ENCODE measurements around the gene SIPA1L3. TPM values are rescaled to one million over a fixed set of nuclear protein-coding genes. Genes with fewer than 3 reads are reported as not detected.

Gene SIPA1L3
- total RNA-seq, 2 experiments from 2014 or later: 8.9 to 9.8 TPM

DNA sequence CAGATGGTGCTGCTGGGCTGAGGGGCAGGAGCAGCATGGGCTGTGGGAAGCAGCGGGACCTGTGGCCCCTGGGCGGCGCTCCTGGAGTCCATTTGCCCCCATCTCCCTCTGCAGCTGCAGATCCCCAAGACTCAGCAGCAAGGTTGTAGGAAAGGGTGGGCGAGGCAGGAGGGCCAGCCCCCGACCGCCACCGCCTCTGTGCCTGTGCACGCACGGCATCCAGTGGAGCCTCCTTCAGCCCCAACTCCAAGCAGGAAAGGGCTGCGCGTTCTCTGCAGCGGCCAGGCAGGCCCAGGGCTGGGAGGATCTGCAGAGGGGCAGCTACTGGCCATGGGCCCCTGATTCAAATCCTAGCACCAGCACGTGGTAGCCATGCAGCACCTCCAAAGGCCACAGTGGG, 296.2 kb downstream of the SIPA1L3 start:
- Mint-ChIP-seq H3K27ac (no peak overlapping the region), H3K4me3 (no peak overlapping the region), H3K4me1 (ENCODE audit: low read depth) (no peaks in the 10 kb centered on the region), H3K36me3 (ENCODE audit: low read depth) (peaks cover 2% of the 10 kb centered on the region), H3K27me3 (peaks cover under 1% of the 10 kb centered on the region), H3K9me3 (no peaks in the 10 kb centered on the region)
- ATAC-seq (no peak), DNase-seq (no peak)
- ChIA-PET CTCF (no interaction called here), POLR2A (no interaction called here)
- TF ChIP-seq, protein P1, sequence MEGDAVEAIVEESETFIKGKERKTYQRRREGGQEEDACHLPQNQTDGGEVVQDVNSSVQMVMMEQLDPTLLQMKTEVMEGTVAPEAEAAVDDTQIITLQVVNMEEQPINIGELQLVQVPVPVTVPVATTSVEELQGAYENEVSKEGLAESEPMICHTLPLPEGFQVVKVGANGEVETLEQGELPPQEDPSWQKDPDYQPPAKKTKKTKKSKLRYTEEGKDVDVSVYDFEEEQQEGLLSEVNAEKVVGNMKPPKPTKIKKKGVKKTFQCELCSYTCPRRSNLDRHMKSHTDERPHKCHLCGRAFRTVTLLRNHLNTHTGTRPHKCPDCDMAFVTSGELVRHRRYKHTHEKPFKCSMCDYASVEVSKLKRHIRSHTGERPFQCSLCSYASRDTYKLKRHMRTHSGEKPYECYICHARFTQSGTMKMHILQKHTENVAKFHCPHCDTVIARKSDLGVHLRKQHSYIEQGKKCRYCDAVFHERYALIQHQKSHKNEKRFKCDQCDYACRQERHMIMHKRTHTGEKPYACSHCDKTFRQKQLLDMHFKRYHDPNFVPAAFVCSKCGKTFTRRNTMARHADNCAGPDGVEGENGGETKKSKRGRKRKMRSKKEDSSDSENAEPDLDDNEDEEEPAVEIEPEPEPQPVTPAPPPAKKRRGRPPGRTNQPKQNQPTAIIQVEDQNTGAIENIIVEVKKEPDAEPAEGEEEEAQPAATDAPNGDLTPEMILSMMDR (IDR thresholded peaks at IDR 0.05): no peak
- intact Hi-C loops (cut with micrococcal nuclease): no loop called here

- H3K27me3 Mint-ChIP-seq: peaks cover 6% of the 10 kb centered on the region
- no peak overlapping the region for H3K27ac Mint-ChIP-seq
- H3K9me3 Mint-ChIP-seq: no peaks in the 10 kb centered on the region
- no peak overlapping the region for H3K4me3 Mint-ChIP-seq
- H3K4me1 Mint-ChIP-seq (ENCODE audit: low read depth): no peaks in the 10 kb centered on the region
- DNase-seq (no peak), ATAC-seq (no peak)
- ChIA-PET POLR2A (no interaction called here), CTCF (no interaction called here)
- peaks cover 2% of the 10 kb centered on the region for H3K36me3 Mint-ChIP-seq (ENCODE audit: low read depth)
- TF ChIP-seq, protein P1 (IDR thresholded peaks at IDR 0.05): no peak
- intact Hi-C loops (cut with micrococcal nuclease): no loop called here
Measured at GRCh38 chr19:38204096-38204495, 297.1 kb downstream of the SIPA1L3 start.

DNA sequence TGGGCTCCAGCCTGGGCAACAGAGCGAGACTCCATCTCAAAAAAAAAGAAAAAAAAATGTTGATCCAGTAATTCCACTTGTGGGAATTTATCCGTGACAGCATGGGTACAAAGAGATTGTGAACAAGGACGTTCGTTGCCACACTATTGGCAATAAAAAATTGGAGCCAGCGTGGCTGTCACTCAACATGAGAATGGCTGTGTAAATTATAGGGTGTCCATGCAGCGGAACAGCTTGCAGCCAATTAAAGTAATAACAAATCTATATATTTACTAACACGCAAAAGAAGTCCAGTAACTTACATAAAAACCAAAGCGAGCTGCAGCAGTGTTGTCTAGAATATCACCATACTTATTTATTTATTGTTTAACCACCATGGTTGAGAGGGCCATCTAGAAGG, 297.7 kb downstream of the SIPA1L3 start:
- CTCF ChIA-PET: no interaction called here
- intact Hi-C loops (cut with micrococcal nuclease): no loop called here

GRCh38 chr19:38206006-38206745, 299.2 kb downstream of the SIPA1L3 start:
- TF ChIP-seq, protein P1 (IDR thresholded peaks at IDR 0.05): no peak
- DNase-seq (no peak), ATAC-seq (no peak)
- Mint-ChIP-seq H3K36me3 (ENCODE audit: low read depth) (peaks cover 4% of the 10 kb centered on the region), H3K4me1 (ENCODE audit: low read depth) (peaks cover 10% of the 10 kb centered on the region), H3K27ac (no peak overlapping the region), H3K4me3 (no peak overlapping the region), H3K27me3 (peaks cover 24% of the 10 kb centered on the region), H3K9me3 (no peaks in the 10 kb centered on the region)
- intact Hi-C loops (cut with micrococcal nuclease): no loop called here
- CTCF ChIA-PET: no interaction called here
- POLR2A ChIA-PET: no interaction called here

More for the DNA sequence above, 297.7 kb downstream of the SIPA1L3 start:
- TF ChIP-seq, protein P1 (IDR thresholded peaks at IDR 0.05): no peak
- Mint-ChIP-seq H3K4me3 (no peak overlapping the region), H3K27ac (no peak overlapping the region), H3K9me3 (no peaks in the 10 kb centered on the region), H3K4me1 (ENCODE audit: low read depth) (peaks cover under 1% of the 10 kb centered on the region), H3K36me3 (ENCODE audit: low read depth) (peaks cover 3% of the 10 kb centered on the region), H3K27me3 (peaks cover 11% of the 10 kb centered on the region)
- no peak for ATAC-seq
- POLR2A ChIA-PET: no interaction called here
- no peak for DNase-seq

DNA sequence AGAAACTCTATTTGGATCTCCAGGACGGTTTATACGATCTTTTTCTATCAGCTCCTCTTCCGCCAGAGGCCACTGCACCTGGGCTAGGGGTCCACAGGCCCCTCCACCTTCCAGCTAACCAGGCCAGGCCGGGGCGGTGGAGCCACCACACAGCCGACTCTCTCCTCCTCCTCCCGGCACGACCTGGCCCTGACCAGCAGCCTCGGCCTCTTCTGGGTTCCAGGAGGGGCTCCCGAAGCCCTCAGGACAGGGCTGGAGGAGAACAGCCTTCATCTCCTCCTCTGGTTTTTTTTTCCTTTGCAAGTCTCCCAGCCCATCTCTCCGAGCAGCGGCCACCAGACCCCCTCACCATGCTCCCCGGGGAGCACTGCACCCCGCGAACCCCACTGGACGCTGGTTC, 299.9 kb downstream of the SIPA1L3 start:
- Mint-ChIP-seq H3K4me1 (ENCODE audit: low read depth) (peaks cover 10% of the 10 kb centered on the region), H3K27ac (no peak overlapping the region), H3K9me3 (no peaks in the 10 kb centered on the region), H3K4me3 (no peak overlapping the region), H3K36me3 (ENCODE audit: low read depth) (peaks cover 4% of the 10 kb centered on the region), H3K27me3 (peaks cover 25% of the 10 kb centered on the region)
- DNase-seq (no peak), ATAC-seq (no peak)
- ChIA-PET CTCF (no interaction called here), POLR2A (no interaction called here)
- intact Hi-C loops (cut with micrococcal nuclease): no loop called here
- TF ChIP-seq, protein P1 (IDR thresholded peaks at IDR 0.05): no peak

Data from activated CD8-positive, alpha-beta T cell treated with anti-CD3 and anti-CD28 coated beads for 36 hours (primary cell).